Keratinocyte (primary cell): ENCODE results near the gene TENT5A. TPM values are rescaled to one million over a fixed set of nuclear protein-coding genes. Genes with fewer than 3 reads are reported as not detected.

Experiments used
- DNase-seq: peaks from one replicate; pipeline ENCODE4 v3.0.0-alpha.2; 2011; ENCODE audit warnings: low read depth, missing footprints, low spot score
- FAIRE-seq: peaks from 2 replicates; lab custom pipeline; 2011; peaks lifted over from hg19 to GRCh38; lab: Jason Lieb, UNC
- H2AFZ ChIP-seq: 2 replicates; pipeline ENCODE4 v1.6.0; 2012; ENCODE audit warnings: low read length, control low read depth, inconsistent platforms; ENCODE audit not compliant: control insufficient read depth
- H3K27ac ChIP-seq: 2 replicates; pipeline ENCODE4 v1.5.1; 2011; ENCODE audit warnings: low read length; ENCODE audit not compliant: control insufficient read depth, insufficient read depth
- H3K27me3 ChIP-seq: 3 replicates; pipeline ENCODE4 v1.6.0; 2011; ENCODE audit warnings: low read length; ENCODE audit not compliant: control insufficient read depth, insufficient read depth; ENCODE audit errors: extremely low read depth
- H3K36me3 ChIP-seq, 2 experiments: 2 replicates in 1 of 2; 3 replicates in 1 of 2; pipeline ENCODE4 v1.5.1; 2011; ENCODE audit warnings: low read length in 2 of 2, mild to moderate bottlenecking in 1 of 2; ENCODE audit not compliant: control insufficient read depth in 2 of 2, insufficient read depth in 2 of 2; ENCODE audit errors: extremely low read depth in 1 of 2
- H3K4me1 ChIP-seq: 3 replicates; pipeline ENCODE4 v1.5.1; 2011; ENCODE audit warnings: low read length; ENCODE audit not compliant: control insufficient read depth, insufficient read depth; ENCODE audit errors: extremely low read depth
- H3K4me2 ChIP-seq: 3 replicates; pipeline ENCODE4 v1.6.0; 2011; ENCODE audit warnings: low read depth, low read length; ENCODE audit not compliant: control insufficient read depth, insufficient read depth; ENCODE audit errors: extremely low read depth
- H3K4me3 ChIP-seq, 3 experiments: fragments of 200-600 bp in 1 of 3; sonication (generic) in 1 of 3; 2 replicates in 2 of 3; 3 replicates in 1 of 3; pipeline ENCODE4 v1.5.1; 2011 to 2016; ENCODE audit warnings: low read length in 3 of 3, mild to moderate bottlenecking in 3 of 3, control low read depth in 2 of 3, inconsistent platforms in 1 of 3, low read depth in 1 of 3, mixed read lengths in 1 of 3, mixed run types in 1 of 3, moderate library complexity in 1 of 3; ENCODE audit not compliant: control insufficient read depth in 2 of 3, insufficient read depth in 2 of 3; ENCODE audit errors: extremely low read depth in 1 of 3
- H3K79me2 ChIP-seq: 2 replicates; pipeline ENCODE4 v1.6.0; 2012; ENCODE audit warnings: low read length; ENCODE audit not compliant: control insufficient read depth, insufficient read depth
- H3K9ac ChIP-seq: 3 replicates; pipeline ENCODE4 v1.6.0; 2011; ENCODE audit warnings: low read length; ENCODE audit not compliant: control insufficient read depth, insufficient read depth; ENCODE audit errors: extremely low read depth
- H3K9me1 ChIP-seq: 3 replicates; pipeline ENCODE4 v1.6.0; 2011; ENCODE audit warnings: low read length; ENCODE audit not compliant: control insufficient read depth, insufficient read depth; ENCODE audit errors: extremely low read depth
- H3K9me3 ChIP-seq: 2 replicates; pipeline ENCODE4 v1.5.1; 2012; ENCODE audit warnings: low read depth, low read length; ENCODE audit not compliant: control insufficient read depth
- H4K20me1 ChIP-seq: 3 replicates; pipeline ENCODE4 v1.6.0; 2011; ENCODE audit warnings: low read length; ENCODE audit not compliant: control insufficient read depth, insufficient read depth; ENCODE audit errors: extremely low read depth
- EZH2 ChIP-seq: IDR thresholded peaks from one replicate; pipeline ENCODE4 v1.6.1; 2012; ENCODE audit warnings: inconsistent platforms, mild to moderate bottlenecking, low read length, moderate library complexity
- dilution Hi-C: fragments of 300-500 bp; cut with MboI; formaldehyde crosslinking; loops from one replicate; pipeline ENCODE4 v1.7.0; 2020; ENCODE audit warnings: low sequenced_read_pairs; ENCODE audit not compliant: extremely low pct_ligation_motif_present
- polyA plus RNA-seq, 5 experiments: library from polyadenylated mRNA; depleted of rRNA in 3 of 5; stranded (reverse) in 3 of 5; stranded (forward) in 1 of 5; unstranded in 1 of 5; fragments of >200 nt; gene quantifications; 1 replicate in 1 of 5; 2 replicates in 3 of 5; 3 replicates in 1 of 5; pipeline versions ENCODE4 v1.2.1 to v1.2.3, GENCODE V29; 2011 to 2012; ENCODE audit warnings: missing spikeins in 2 of 5, low read depth in 1 of 5, low replicate concordance in 1 of 5
- TF ChIP-seq, protein P1 (sequence below), 3 experiments: IDR thresholded peaks in 1 of 3; conservative IDR thresholded peaks in 1 of 3; optimal IDR thresholded peaks in 1 of 3; 2 replicates in 2 of 3; 3 replicates in 1 of 3; pipeline versions ENCODE3 to v1.5.1; 2011; ENCODE audit warnings: low read length in 3 of 3, mild to moderate bottlenecking in 3 of 3, moderate library complexity in 2 of 3, control low read depth in 1 of 3, inconsistent platforms in 1 of 3; ENCODE audit not compliant: insufficient read depth in 2 of 3; ENCODE audit errors: extremely low read depth in 1 of 3

Gene TENT5A
- polyA plus RNA-seq, 1 donor (not counting 4 experiments of a cell fraction or from before 2014, with no cell fraction given), result 1.6 TPM

- Histone ChIP-seq H3K36me3 (no peaks in the 10 kb centered on the region), H3K9me3 (no peaks in the 10 kb centered on the region), H3K4me3 (no peak overlapping the region), H3K27ac (no peak overlapping the region), H2AFZ (no peak overlapping the region), H3K9ac (no peak overlapping the region), H4K20me1 (no peaks in the 10 kb centered on the region), H3K4me1 (peaks cover 4% of the 10 kb centered on the region), H3K9me1 (no peaks in the 10 kb centered on the region), H3K79me2 (no peaks in the 10 kb centered on the region), H3K27me3 (no peaks in the 10 kb centered on the region), H3K4me2 (no peak overlapping the region)
- FAIRE-seq, result peak; percentile 34
- TF ChIP-seq, protein P1, sequence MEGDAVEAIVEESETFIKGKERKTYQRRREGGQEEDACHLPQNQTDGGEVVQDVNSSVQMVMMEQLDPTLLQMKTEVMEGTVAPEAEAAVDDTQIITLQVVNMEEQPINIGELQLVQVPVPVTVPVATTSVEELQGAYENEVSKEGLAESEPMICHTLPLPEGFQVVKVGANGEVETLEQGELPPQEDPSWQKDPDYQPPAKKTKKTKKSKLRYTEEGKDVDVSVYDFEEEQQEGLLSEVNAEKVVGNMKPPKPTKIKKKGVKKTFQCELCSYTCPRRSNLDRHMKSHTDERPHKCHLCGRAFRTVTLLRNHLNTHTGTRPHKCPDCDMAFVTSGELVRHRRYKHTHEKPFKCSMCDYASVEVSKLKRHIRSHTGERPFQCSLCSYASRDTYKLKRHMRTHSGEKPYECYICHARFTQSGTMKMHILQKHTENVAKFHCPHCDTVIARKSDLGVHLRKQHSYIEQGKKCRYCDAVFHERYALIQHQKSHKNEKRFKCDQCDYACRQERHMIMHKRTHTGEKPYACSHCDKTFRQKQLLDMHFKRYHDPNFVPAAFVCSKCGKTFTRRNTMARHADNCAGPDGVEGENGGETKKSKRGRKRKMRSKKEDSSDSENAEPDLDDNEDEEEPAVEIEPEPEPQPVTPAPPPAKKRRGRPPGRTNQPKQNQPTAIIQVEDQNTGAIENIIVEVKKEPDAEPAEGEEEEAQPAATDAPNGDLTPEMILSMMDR (optimal IDR thresholded peaks at IDR 0.05 in 1 of 3, IDR thresholded peaks at IDR 0.05 in 1 of 3, conservative IDR thresholded peaks at IDR 0.05 in 1 of 3; ENCODE audit: extremely low read depth in 1 of 3, insufficient read depth in 2 of 3, low read length in 3 of 3), result no peak
- no peak for TF ChIP-seq EZH2
- dilution Hi-C loops, result no loop called here
- DNase-seq, result no peak
Observed at GRCh38 chr6:81739230-81740195, 13.0 kb downstream of the TENT5A start.

DNA sequence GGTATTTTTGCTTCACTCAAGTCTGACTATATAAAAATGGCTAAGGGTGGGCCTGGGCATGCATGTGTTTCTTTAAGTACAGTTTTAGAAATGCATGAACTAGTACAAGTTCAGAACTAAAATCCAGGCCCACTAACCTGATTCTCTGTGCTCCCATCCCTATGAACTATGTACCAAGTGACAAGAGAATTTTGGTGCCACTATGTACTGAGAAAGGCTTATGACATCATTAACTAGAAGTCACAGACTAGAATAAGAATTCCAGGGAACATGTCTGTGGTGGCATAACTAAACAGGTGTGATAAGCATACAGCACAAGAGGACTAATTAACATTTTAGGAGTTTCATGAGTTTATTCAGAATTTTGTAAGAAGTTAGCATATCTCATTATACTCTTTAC, 16.1 kb downstream of the TENT5A start:
- H3K79me2 ChIP-seq, result no peaks in the 10 kb centered on the region
- no peaks in the 10 kb centered on the region for H3K36me3 ChIP-seq
- H3K4me1 ChIP-seq, result peaks cover 4% of the 10 kb centered on the region
- FAIRE-seq (peak; percentile 20), DNase-seq (no peak)
- dilution Hi-C loops, result no loop called here
- no peaks in the 10 kb centered on the region for H3K27me3 ChIP-seq
- H3K9me1 ChIP-seq, result no peaks in the 10 kb centered on the region
- no peak overlapping the region for H3K4me3 ChIP-seq
- no peak for TF ChIP-seq EZH2
- TF ChIP-seq, protein P1 (optimal IDR thresholded peaks at IDR 0.05 in 1 of 3, IDR thresholded peaks at IDR 0.05 in 1 of 3, conservative IDR thresholded peaks at IDR 0.05 in 1 of 3; ENCODE audit: extremely low read depth in 1 of 3, insufficient read depth in 2 of 3, low read length in 3 of 3), result no peak
- H3K27ac ChIP-seq, result no peak overlapping the region
- H3K9ac ChIP-seq, result no peak overlapping the region
- H3K4me2 ChIP-seq, result no peak overlapping the region
- no peaks in the 10 kb centered on the region for H4K20me1 ChIP-seq
- no peaks in the 10 kb centered on the region for H3K9me3 ChIP-seq
- H2AFZ ChIP-seq, result no peak overlapping the region
